Glomerular endothelial cell (primary cell): ENCODE data around the gene GPER1. TPM values are rescaled to one million over a fixed set of nuclear protein-coding genes. Genes with fewer than 3 reads are reported as not detected.

ENCODE experiments used
- DNase-seq: peaks from one replicate; pipeline ENCODE4 v3.0.0-alpha.2; 2011; ENCODE audit warnings: low read depth, low spot score; ENCODE audit errors: extremely low read depth
- total RNA-seq: library from RNA; depleted of rRNA; stranded (reverse); fragments of >200 nt; gene quantifications from 2 replicates; pipeline ENCODE4 v1.2.3, GENCODE V29; 2015

GPER1 gene
- total RNA-seq, 1 donor from 2014 or later = 1.8 TPM

- DNase-seq = no peak
Observed at GRCh38 chr7:1086588-1087464, 1.1 kb upstream of the GPER1 start.

GRCh38 chr7:1087465-1087814 is 473 bp upstream of the GPER1 start:
- DNase-seq = no peak

- no peak for DNase-seq
Observed at GRCh38 chr7:1090236-1090635, 2.3 kb downstream of the GPER1 start.

GRCh38 chr7:1090686-1091643 is 3.1 kb downstream of the GPER1 start:
- DNase-seq = no peak

- DNase-seq = no peak
Observed at GRCh38 chr7:1091644-1092027, 3.7 kb downstream of the GPER1 start.

GRCh38 chr7:1092161-1092632 is 4.3 kb downstream of the GPER1 start:
- no peak for DNase-seq

- no peak for DNase-seq
Observed at GRCh38 chr7:1092806-1093501, 5.0 kb downstream of the GPER1 start.

GRCh38 chr7:1093502-1093843 is 5.6 kb downstream of the GPER1 start:
- DNase-seq = no peak

GRCh38 chr7:1093916-1094508 is 6.1 kb downstream of the GPER1 start:
- no peak for DNase-seq

GRCh38 chr7:1094870-1095269 is 7.0 kb downstream of the GPER1 start:
- no peak for DNase-seq

- DNase-seq = no peak
Observed at GRCh38 chr7:1095621-1096155, 7.8 kb downstream of the GPER1 start.

- no peak for DNase-seq
Observed at GRCh38 chr7:1096156-1097119, 8.5 kb downstream of the GPER1 start.

- no peak for DNase-seq
Observed at GRCh38 chr7:1097120-1097504, 9.2 kb downstream of the GPER1 start.

GRCh38 chr7:1098243-1099153 is 10.6 kb downstream of the GPER1 start:
- DNase-seq = no peak

- DNase-seq = no peak
Observed at GRCh38 chr7:1099154-1099542, 11.2 kb downstream of the GPER1 start.

- no peak for DNase-seq
Observed at GRCh38 chr7:1099637-1100036, 11.7 kb downstream of the GPER1 start.

- no peak for DNase-seq
Observed at GRCh38 chr7:1100386-1100785, 12.5 kb downstream of the GPER1 start.

- no peak for DNase-seq
Observed at GRCh38 chr7:1100834-1101562, 13.1 kb downstream of the GPER1 start.
